Measurements from ENCODE around the gene GFY.

Gene GFY

GRCh38 chr19:49430678-49431329 lies 5.6 kb downstream of the GFY start (continued):
- TF ChIP-seq CTCF (tag by site-specific recombination; IDR thresholded peaks at IDR 0.05): peak; percentile 76
- peak; percentile 13; the same call in 1 of the 2 replicates for TF ChIP-seq GLIS1 (tag by site-specific recombination; IDR thresholded peaks at IDR 0.05)
- peak; percentile 32; the same call in 1 of the 2 replicates for TF ChIP-seq ZNF10 (tag by site-specific recombination; IDR thresholded peaks at IDR 0.05)
- 0 out of 2 replicates have a peak, but pooled peaks have one; percentile 15 for TF ChIP-seq ZFHX2 (tag by site-specific recombination; conservative IDR thresholded peaks at IDR 0.05)

GRCh38 chr19:49431330-49431749 lies 6.2 kb downstream of the GFY start:
- Histone ChIP-seq H3K4me1 (ENCODE audit: control insufficient read depth, insufficient read depth, low read length) (no peaks in the 10 kb centered on the region), H3K36me3 (ENCODE audit: control insufficient read depth in 2 of 2, insufficient read depth in 1 of 2, low read length in 2 of 2) (no peaks in the 10 kb centered on the region), H3K27ac (ENCODE audit: extremely low read depth, low read depth, low read length) (no peak overlapping the region), H3K4me3 (ENCODE audit: low read depth, low read length) (no peak overlapping the region), H3K9me3 (ENCODE audit: control insufficient read depth, insufficient read depth, low read depth, low read length) (no peaks in the 10 kb centered on the region)
- POLR2A ChIA-PET: no interaction called here
- CTCF ChIA-PET: interaction anchor here (0.7 to 1.5 kb wide), 2 partner anchors 37 to 1321 kb away, joined by 3 to 4 read pairs; partner anchors contain the start of gene PLA2G4C
- no peak for TF ChIP-seq ZNF19 (tag by site-specific recombination; IDR thresholded peaks at IDR 0.05; ENCODE audit: low read depth)
- no peak for TF ChIP-seq ZNF785 (tag by site-specific recombination; IDR thresholded peaks at IDR 0.05)
- no peak for TF ChIP-seq ZNF112 (tag by site-specific recombination; IDR thresholded peaks at IDR 0.05)
- no peak for TF ChIP-seq ZNF335 (tag by site-specific recombination; conservative IDR thresholded peaks at IDR 0.05)
- peak; percentile 65 for TF ChIP-seq KLF9 (tag by site-specific recombination; IDR thresholded peaks at IDR 0.05; ENCODE audit: low read depth)
- peak; percentile 92 for TF ChIP-seq KLF8 (tag by site-specific recombination; IDR thresholded peaks at IDR 0.05)
- TF ChIP-seq ZNF514 (tag by site-specific recombination; IDR thresholded peaks at IDR 0.05): no peak
- TF ChIP-seq MZF1 (tag by site-specific recombination; IDR thresholded peaks at IDR 0.05; ENCODE audit: borderline replicate concordance): no peak
- TF ChIP-seq ZBTB6 (tag by site-specific recombination; IDR thresholded peaks at IDR 0.05): peak; percentile 80; the same call in 1 of the 2 replicates
- TF ChIP-seq KLF1 (tag by site-specific recombination; IDR thresholded peaks at IDR 0.05): peak; percentile 100
- TF ChIP-seq ZBTB1 (tag by site-specific recombination; IDR thresholded peaks at IDR 0.05): no peak
- TF ChIP-seq ZNF692 (tag by site-specific recombination; IDR thresholded peaks at IDR 0.05): no peak

GRCh38 chr19:49432141-49433073 lies 7.2 kb downstream of the GFY start:
- Histone ChIP-seq H3K9me3 (ENCODE audit: control insufficient read depth, insufficient read depth, low read depth, low read length) (no peaks in the 10 kb centered on the region), H3K36me3 (ENCODE audit: control insufficient read depth in 2 of 2, insufficient read depth in 1 of 2, low read length in 2 of 2) (no peaks in the 10 kb centered on the region), H3K4me3 (ENCODE audit: low read depth, low read length) (no peak overlapping the region), H3K27ac (ENCODE audit: extremely low read depth, low read depth, low read length) (no peak overlapping the region), H3K4me1 (ENCODE audit: control insufficient read depth, insufficient read depth, low read length) (no peaks in the 10 kb centered on the region)
- POLR2A ChIA-PET: no interaction called here
- CTCF ChIA-PET: interaction anchor here (0.7 to 1.5 kb wide), 2 partner anchors 38 to 590 kb away, joined by 3 to 4 read pairs; no protein-coding TSS in a partner anchor
- TF ChIP-seq KLF1 (tag by site-specific recombination; IDR thresholded peaks at IDR 0.05): peak; percentile 93
- TF ChIP-seq SCRT2 (tag by site-specific recombination; IDR thresholded peaks at IDR 0.05): no peak
